HL-60 (cell line): ENCODE data around the gene KDM3B.

ENCODE experiments used
- DNase-seq, 2 experiments: peaks; one replicate each; pipeline ENCODE4 v3.0.0-alpha.2; 2010 to 2020; ENCODE audit warnings: low read depth in 1 of 2, low spot score in 1 of 2
- H3K27ac ChIP-seq: fragments of 250-450 bp; sonication (Bioruptor Pico); replicated peaks from 2 replicates; pipeline ENCODE4 v1.5.1; 2020; ENCODE audit warnings: mild to moderate bottlenecking, moderate library complexity
- H3K27me3 ChIP-seq: fragments of 250-450 bp; sonication (Bioruptor Pico); 2 replicates; pipeline ENCODE4 v1.5.1; 2021; ENCODE audit warnings: mild to moderate bottlenecking, moderate library complexity; ENCODE audit not compliant: insufficient read depth, poor library complexity, severe bottlenecking
- H3K4me3 ChIP-seq: replicated peaks from 2 replicates; pipeline ENCODE4 v1.5.1; 2011; ENCODE audit warnings: mild to moderate bottlenecking, control low read depth, low read length; ENCODE audit not compliant: insufficient read depth
- GABPA ChIP-seq: IDR thresholded peaks from 2 replicates; pipeline ENCODE4 v1.6.1; 2012; ENCODE audit warnings: low read depth
- POLR2AphosphoS5 ChIP-seq: IDR thresholded peaks from 2 replicates; pipeline ENCODE4 v1.6.1; 2012; ENCODE audit warnings: low read depth
- REST ChIP-seq: IDR thresholded peaks from 2 replicates; pipeline ENCODE4 v1.6.1; 2012; ENCODE audit warnings: low read depth; ENCODE audit not compliant: insufficient replicate concordance
- SPI1 ChIP-seq: IDR thresholded peaks from 2 replicates; pipeline ENCODE4 v1.6.1; 2012; ENCODE audit warnings: low read depth, mild to moderate bottlenecking, borderline replicate concordance
- TF ChIP-seq, protein P1 (sequence below): IDR thresholded peaks from one replicate; pipeline ENCODE4 v1.5.1; 2011; ENCODE audit warnings: low read length, control low read depth, inconsistent platforms; ENCODE audit not compliant: insufficient read depth

KDM3B gene

DNA sequence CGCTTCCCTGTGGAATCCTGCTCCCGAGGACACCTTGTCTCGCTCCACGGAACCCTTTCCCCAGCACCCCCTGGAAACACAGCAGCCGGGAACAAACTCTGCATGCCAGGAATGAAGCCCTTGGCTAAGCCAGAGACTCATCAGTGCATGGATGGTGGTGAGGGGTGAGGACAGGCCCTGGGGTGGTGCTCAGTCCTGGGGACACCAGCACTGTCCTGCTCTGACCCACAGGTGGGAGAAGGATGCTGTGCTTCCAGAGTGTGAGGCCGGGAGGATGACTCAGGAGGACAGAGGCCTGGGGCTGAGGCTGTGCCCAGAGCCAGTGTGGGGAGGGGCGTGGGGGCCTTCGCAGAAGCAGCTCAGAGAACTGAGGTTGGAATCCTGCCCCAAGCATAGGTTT lies 101.6 kb downstream of the KDM3B start:
- Histone ChIP-seq H3K27me3 (no peaks in the 10 kb centered on the region), H3K4me3 (no peak overlapping the region), H3K27ac (no peak overlapping the region)
- TF ChIP-seq POLR2AphosphoS5 (no peak), SPI1 (no peak), GABPA (no peak), REST (no peak)
- TF ChIP-seq, protein P1, sequence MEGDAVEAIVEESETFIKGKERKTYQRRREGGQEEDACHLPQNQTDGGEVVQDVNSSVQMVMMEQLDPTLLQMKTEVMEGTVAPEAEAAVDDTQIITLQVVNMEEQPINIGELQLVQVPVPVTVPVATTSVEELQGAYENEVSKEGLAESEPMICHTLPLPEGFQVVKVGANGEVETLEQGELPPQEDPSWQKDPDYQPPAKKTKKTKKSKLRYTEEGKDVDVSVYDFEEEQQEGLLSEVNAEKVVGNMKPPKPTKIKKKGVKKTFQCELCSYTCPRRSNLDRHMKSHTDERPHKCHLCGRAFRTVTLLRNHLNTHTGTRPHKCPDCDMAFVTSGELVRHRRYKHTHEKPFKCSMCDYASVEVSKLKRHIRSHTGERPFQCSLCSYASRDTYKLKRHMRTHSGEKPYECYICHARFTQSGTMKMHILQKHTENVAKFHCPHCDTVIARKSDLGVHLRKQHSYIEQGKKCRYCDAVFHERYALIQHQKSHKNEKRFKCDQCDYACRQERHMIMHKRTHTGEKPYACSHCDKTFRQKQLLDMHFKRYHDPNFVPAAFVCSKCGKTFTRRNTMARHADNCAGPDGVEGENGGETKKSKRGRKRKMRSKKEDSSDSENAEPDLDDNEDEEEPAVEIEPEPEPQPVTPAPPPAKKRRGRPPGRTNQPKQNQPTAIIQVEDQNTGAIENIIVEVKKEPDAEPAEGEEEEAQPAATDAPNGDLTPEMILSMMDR = no peak
- DNase-seq = no peak

- Histone ChIP-seq H3K4me3 (no peak overlapping the region), H3K27ac (no peak overlapping the region), H3K27me3 (no peaks in the 10 kb centered on the region)
- no peak for DNase-seq
- TF ChIP-seq, protein P1 = no peak
- TF ChIP-seq SPI1 (no peak), POLR2AphosphoS5 (no peak)
Observed at GRCh38 chr5:138455232-138455930, 102.9 kb downstream of the KDM3B start.

- no peak for DNase-seq
- H3K27ac ChIP-seq = no peak overlapping the region
- TF ChIP-seq GABPA (no peak), REST (no peak), SPI1 (no peak), POLR2AphosphoS5 (no peak)
- TF ChIP-seq, protein P1 = no peak
- no peaks in the 10 kb centered on the region for H3K27me3 ChIP-seq
- H3K4me3 ChIP-seq = no peak overlapping the region
Observed at GRCh38 chr5:138457531-138458275, 105.2 kb downstream of the KDM3B start.
